Fibroblast of skin of abdomen (primary cell): ENCODE results near the gene SEMA3D.

ENCODE experiments used
- DNase-seq: peaks from one replicate; pipeline ENCODE4 v3.0.0-alpha.2; 2013

The SEMA3D gene

DNA sequence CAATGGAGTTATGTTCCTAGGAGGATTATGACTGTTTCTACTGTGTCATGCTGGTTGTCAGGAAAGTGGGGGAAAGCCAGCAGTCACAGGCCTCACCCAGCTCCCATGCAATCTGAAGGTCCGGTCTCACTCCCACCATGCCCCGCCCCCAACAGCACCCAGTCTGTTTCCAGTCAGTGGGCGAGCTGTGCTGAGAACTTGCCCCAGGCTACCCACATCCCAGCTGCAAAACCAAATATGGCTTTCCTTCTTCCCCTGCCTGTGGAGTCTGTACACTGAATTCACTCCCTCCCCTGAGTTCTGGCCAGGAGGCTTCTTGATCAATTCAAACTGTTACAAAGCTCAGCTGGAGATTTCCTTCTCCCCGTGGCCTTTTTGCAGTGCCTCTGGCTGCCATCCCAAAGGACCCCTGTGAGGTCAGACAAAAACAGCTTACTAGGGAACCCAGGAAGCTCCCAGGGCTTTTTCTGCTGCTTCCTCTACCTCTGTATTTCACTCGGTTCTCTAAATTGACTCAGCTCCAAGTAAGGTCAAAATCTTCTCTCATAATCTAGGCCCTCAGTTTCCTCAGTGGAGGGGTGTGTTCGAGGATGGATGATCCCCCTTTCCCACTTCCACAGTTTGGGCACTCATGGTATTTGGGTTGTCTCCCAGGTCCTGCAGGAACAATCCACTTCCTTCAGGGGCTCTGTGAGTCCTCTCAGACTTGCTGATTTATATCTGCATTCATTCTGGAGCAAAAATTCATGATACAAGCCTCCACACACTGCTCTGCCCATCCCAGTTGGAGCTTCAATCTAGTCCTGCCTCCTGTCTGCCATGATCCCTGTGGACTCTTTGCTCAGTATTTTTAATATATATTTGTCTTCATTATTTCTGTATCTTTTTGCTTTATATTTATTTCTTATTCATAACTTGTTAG lies 205.5 kb downstream of the SEMA3D start:
- no peak for DNase-seq

DNA sequence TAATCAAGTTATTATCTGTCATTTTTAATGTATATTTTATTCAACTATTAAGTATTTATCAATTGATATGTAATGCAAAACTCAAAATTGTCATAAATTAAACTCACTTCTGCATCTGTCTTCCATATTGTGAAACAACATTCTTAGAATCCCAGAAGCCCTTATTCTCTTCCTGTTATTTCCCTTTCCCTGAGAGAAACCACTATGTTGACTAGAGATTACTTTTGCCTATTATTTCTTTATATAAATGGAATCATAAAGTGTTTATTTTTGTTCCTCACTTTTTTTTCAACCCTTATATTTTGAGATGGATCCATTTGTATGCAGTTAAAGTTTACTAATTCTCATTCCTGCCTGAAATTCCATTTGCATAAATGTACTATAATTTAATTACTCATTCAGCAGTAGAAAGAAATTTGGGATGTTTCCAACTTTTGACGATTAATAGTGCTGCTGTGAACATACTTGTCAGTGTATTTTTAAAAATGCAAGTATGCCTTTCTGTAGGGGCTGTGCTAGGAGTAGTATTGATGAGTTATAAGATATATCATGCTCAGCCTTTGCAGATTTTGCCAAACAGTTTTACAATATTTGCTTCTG lies 211.2 kb downstream of the SEMA3D start:
- peak; percentile 80 for DNase-seq

DNA sequence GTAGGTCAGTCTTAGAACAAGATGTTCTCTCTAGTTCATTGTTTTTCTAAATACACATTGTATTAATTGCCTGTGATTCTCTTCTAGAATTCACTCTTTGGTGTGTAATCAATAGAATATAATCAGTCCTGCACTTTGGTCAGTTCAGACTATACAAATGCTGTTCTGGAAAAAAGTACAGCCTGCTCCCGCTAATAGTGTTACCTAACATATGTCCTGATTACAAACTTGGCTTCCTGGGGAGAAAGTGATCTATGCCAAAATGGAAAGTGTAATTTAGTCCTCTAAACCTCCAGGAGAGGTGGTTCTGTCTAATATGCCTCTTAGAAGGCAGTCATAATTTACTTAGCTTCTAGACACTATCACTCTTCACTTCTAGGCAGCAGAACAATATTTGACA lies 215.5 kb downstream of the SEMA3D start:
- DNase-seq, result no peak

DNA sequence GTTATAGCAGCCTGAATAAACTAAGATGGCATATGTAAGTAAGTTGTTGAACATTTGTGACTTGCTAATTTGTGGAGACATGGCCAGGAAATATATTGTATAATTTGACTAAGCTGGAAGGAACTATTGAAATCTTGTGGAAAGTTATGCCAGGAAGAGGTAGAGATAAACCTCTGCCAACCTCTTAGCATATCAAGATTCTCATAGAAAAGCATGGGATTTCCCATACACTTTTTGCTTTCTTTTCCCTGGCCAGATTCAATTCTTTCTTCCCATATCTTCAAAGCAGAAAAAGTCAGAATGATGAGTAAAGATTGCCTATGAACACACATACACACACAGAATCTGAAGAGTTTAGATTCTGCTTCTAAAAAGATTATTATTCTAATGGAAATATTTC lies 216.2 kb downstream of the SEMA3D start:
- no peak for DNase-seq

DNA sequence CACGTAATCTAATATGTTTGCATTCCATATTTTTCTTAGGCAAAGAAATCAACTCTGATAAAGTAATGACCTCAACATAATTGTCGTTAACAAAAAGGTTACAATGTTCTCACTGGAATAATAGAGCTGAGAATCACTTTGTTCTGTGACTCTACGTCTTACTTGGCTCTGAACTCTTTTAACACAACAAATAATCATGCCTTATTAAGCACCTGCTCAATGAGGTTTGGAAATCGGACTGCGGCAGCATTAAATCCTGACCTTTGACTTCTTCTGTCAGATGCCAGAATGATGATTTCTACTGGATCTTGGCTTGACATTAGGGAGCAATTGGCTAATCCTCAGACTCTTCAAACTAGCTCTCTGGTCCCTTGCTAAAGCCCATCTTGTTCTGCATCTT lies 233.6 kb downstream of the SEMA3D start:
- DNase-seq, result no peak

DNA sequence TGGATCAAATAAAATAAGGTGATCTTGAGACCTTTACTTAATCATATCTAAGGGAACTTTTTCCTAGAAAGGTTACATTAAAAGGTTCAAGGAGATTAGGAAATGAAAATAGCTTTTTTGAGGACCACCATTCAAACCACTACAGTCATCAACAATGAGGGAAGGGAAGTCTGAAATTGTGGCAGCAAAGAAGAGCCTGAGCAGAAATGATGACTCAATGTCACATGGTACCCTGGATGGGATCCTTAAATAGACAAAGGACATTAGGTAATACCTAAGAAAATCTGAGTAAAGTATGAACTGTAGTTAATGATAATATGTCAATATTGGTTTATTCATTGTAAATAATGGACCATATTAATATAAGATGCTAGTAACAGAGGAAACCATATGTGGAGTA lies 236.0 kb downstream of the SEMA3D start:
- DNase-seq, result peak; percentile 7

DNA sequence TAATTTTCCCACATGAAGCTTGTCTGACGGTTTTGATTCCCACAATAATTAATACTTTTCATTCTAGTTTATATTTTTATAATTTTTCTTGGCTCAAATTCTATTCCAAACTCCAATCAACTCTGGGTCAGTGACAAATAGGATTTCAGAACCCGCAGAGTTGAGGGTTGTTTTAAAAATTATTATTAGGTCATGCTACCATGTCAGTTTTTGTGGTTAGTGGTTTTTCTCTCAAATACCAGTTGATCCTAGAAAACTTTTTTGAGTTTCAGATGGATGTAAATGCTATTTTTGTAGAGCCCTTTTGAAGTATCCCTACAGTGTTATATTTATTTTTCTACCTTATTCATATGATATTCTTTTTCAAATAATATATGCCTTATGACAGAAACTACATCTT lies 237.4 kb downstream of the SEMA3D start:
- DNase-seq, result peak; percentile 12

DNA sequence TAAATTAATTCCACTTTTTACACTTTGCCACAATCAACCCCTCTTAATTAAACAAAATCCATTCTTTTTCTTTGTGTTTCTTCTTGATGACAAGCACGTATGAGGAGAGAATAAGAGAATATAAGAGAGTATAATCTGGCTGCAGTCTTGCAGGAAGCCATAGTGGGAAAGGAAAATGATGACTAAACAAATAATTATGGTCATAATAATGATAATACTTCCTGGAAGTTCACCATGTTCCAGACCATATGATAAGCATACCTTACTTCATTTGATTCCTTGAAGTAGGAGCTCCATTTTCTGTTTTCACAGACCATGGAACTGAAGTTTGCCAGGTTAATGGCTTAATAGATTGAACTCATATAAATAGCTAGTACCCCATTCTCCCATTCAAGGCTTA lies 237.8 kb downstream of the SEMA3D start:
- peak; percentile 24 for DNase-seq

DNA sequence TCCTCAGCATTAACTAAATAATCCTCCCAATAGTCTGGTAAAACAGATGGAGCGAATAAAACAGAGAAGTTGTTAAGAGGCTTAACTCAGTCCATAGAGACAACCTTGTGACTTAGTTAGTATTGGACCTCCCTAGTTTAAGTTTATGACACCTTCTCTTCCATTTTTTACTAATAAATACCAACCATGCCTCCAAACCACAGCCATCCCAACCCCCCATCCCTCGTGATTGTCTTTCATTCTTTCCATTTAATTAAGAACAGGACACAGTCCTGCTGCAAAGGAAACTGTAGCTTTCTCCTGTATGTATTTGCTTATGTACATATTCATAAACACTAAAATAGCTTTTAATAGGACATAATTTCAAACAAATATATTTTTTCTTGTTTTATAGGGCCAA lies 238.2 kb downstream of the SEMA3D start:
- DNase-seq, result peak; percentile 80

DNA sequence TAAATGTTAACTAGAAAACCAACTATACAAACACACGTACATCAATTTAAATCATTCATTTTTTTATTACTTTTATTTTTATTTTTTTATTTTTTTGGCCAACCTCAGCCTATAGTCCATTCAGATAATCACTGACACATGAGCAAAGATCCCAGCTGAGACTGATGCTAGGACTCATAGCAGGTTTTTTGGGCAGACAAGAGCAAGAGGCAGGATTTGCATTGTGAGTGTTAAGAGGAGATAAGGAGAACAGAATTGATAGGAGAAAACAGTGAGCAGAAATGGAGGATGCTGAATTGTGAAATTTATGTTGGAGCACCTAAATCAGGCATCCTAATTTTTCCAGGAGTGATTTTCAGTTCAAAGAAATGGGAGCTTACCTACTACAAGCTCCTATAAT lies 240.3 kb downstream of the SEMA3D start:
- DNase-seq, result no peak
